WI38 (cell line): Measurements from ENCODE around the gene PFKM.
A peak's percentile ranks its signal among the peaks of the same experiment; 100 is the strongest.

Experiments
- H3K4me3 ChIP-seq: 2 replicates; pipeline ENCODE4 v1.5.1; 2011; ENCODE audit warnings: low read depth, mild to moderate bottlenecking, control low read depth, low read length
- CTCF ChIP-seq: IDR thresholded peaks from 2 replicates; pipeline ENCODE4 v1.5.1; 2012; ENCODE audit warnings: low read depth, mild to moderate bottlenecking, control low read depth, low read length

Gene PFKM

GRCh38 chr12:48187916-48188695, 68.9 kb downstream of the PFKM start:
- TF ChIP-seq CTCF = no peak
- H3K4me3 ChIP-seq = no peak overlapping the region

GRCh38 chr12:48189331-48190125, 70.4 kb downstream of the PFKM start:
- TF ChIP-seq CTCF = peak; percentile 80
- no peak overlapping the region for H3K4me3 ChIP-seq

GRCh38 chr12:48191096-48191495, 71.9 kb downstream of the PFKM start:
- no peak overlapping the region for H3K4me3 ChIP-seq
- TF ChIP-seq CTCF = no peak

- TF ChIP-seq CTCF = no peak
- H3K4me3 ChIP-seq = no peak overlapping the region
Observed at GRCh38 chr12:48192861-48193260, 73.7 kb downstream of the PFKM start.

GRCh38 chr12:48193623-48194022, 74.5 kb downstream of the PFKM start:
- no peak for TF ChIP-seq CTCF
- no peak overlapping the region for H3K4me3 ChIP-seq

GRCh38 chr12:48194799-48195201, 75.6 kb downstream of the PFKM start:
- TF ChIP-seq CTCF = no peak
- H3K4me3 ChIP-seq = no peak overlapping the region
